GM12878 (cell line): ENCODE data around the gene KRTAP5-6. TPM values are rescaled to one million over a fixed set of nuclear protein-coding genes. Genes with fewer than 3 reads are reported as not detected.

Experiments
- ATAC-seq: fragments of 200-7000 bp; cut with Tn5 transposase; 3 replicates; pipeline ENCODE4 v1.9.1; 2020; ENCODE audit warnings: mild to moderate bottlenecking, moderate library complexity
- BruUV-seq: library from RNA; stranded (reverse); fragments of 400-500 nt; replicated peaks from 2 replicates; lab custom pipeline; 2021; lab: Mats Ljungman, UMichigan
- CTCF ChIA-PET: fragments of 300-600 bp; sonication (Branson Sonifier 250); formaldehyde crosslinking; extraction: SDS; loops from one replicate; lab custom pipeline; 2021; ENCODE audit warnings: inconsistent platforms; lab: Yijun Ruan, JAX
- POLR2A ChIA-PET: fragments of 350-600 bp; formaldehyde crosslinking; extraction: SDS; loops from one replicate; lab custom pipeline; 2021; ENCODE audit warnings: inconsistent platforms; lab: Charles Lee
- RAD21 ChIA-PET: fragments of 300-600 bp; sonication (Branson Sonifier 250); formaldehyde crosslinking; loops from one replicate; lab custom pipeline; 2023; ENCODE audit warnings: antibody characterized with exemption; ENCODE audit not compliant: unreplicated experiment; lab: Charles Lee
- SMC1A ChIA-PET: fragments of 300-600 bp; sonication (Branson Sonifier 250); formaldehyde crosslinking; loops from one replicate; lab custom pipeline; 2023; ENCODE audit not compliant: unreplicated experiment, uncharacterized antibody; lab: Charles Lee
- DNase-seq: peaks from one replicate; pipeline ENCODE4 v3.0.0-alpha.2; 2011; ENCODE audit warnings: low read depth, low spot score
- FAIRE-seq: peaks from 3 replicates; lab custom pipeline; 2011; peaks lifted over from hg19 to GRCh38; lab: Jason Lieb, UNC
- H2AFZ ChIP-seq: 2 replicates; pipeline ENCODE4 v1.6.0; 2011; ENCODE audit warnings: low read depth, low read length, control low read depth; ENCODE audit not compliant: control insufficient read depth
- H3K27ac ChIP-seq: 2 replicates; pipeline ENCODE4 v1.5.1; 2011; ENCODE audit warnings: control low read depth; ENCODE audit not compliant: control insufficient read depth, insufficient read depth
- H3K27me3 ChIP-seq, 2 experiments: replicated peaks in 1 of 2; 2 replicates each; pipeline versions ENCODE4 v1.6.0 to v1.6.1; 2011; ENCODE audit warnings: low read length in 1 of 2; ENCODE audit not compliant: control insufficient read depth in 2 of 2, insufficient read depth in 2 of 2
- H3K36me3 ChIP-seq, 2 experiments: 2 replicates each; pipeline ENCODE4 v1.5.1; 2011; ENCODE audit warnings: low read length in 1 of 2; ENCODE audit not compliant: control insufficient read depth in 2 of 2, insufficient read depth in 2 of 2
- H3K4me1 ChIP-seq: 2 replicates; pipeline ENCODE4 v1.6.1; 2011; ENCODE audit warnings: mild to moderate bottlenecking, low read length, moderate library complexity, mixed read lengths; ENCODE audit not compliant: control insufficient read depth, insufficient read depth
- H3K4me2 ChIP-seq: 2 replicates; pipeline ENCODE4 v1.6.0; 2011; ENCODE audit warnings: control low read depth; ENCODE audit not compliant: control insufficient read depth, insufficient read depth
- H3K4me3 ChIP-seq: fragments of 200-600 bp; sonication (generic); 2 replicates; pipeline ENCODE4 v1.5.1; 2016
- H3K79me2 ChIP-seq: 2 replicates; pipeline ENCODE4 v1.6.0; 2011; ENCODE audit warnings: low read length; ENCODE audit not compliant: control insufficient read depth, insufficient read depth
- H3K9ac ChIP-seq: 2 replicates; pipeline ENCODE4 v1.8.0; 2011; ENCODE audit warnings: low read length, control low read depth, mixed read lengths; ENCODE audit not compliant: control insufficient read depth, insufficient read depth
- H3K9me3 ChIP-seq: replicated peaks from 3 replicates; pipeline ENCODE4 v1.5.1; 2011; ENCODE audit warnings: mild to moderate bottlenecking, low read length; ENCODE audit not compliant: control insufficient read depth, insufficient read depth
- H4K20me1 ChIP-seq: 2 replicates; pipeline ENCODE4 v1.6.0; 2011; ENCODE audit not compliant: control insufficient read depth, insufficient read depth
- BHLHE40 ChIP-seq, 2 experiments: fragments of 450-650 bp in 1 of 2; IDR thresholded peaks; 2 replicates each; pipeline ENCODE4 v1.6.1; 2011 to 2017; ENCODE audit warnings: low read depth in 2 of 2, borderline replicate concordance in 1 of 2, improper control_type of control experiment in 1 of 2, low read length in 1 of 2, mild to moderate bottlenecking in 1 of 2
- DPF2 ChIP-seq: fragments of 450-650 bp; IDR thresholded peaks from 2 replicates; pipeline ENCODE4 v1.6.1; 2017; ENCODE audit warnings: mild to moderate bottlenecking
- JUNB ChIP-seq: IDR thresholded peaks from 2 replicates; pipeline ENCODE4 v1.6.1; 2016; ENCODE audit warnings: antibody characterized with exemption, mild to moderate bottlenecking
- MAX ChIP-seq: IDR thresholded peaks from 2 replicates; pipeline ENCODE4 v1.6.1; 2012; ENCODE audit warnings: low read depth, low read length, improper control_type of control experiment
- POLR2AphosphoS2 ChIP-seq: IDR thresholded peaks from 2 replicates; pipeline ENCODE4 v1.6.1; 2011; ENCODE audit warnings: low read depth, mild to moderate bottlenecking, low read length, improper control_type of control experiment, moderate library complexity
- RFX5 ChIP-seq: IDR thresholded peaks from 2 replicates; pipeline ENCODE4 v1.6.1; 2011; ENCODE audit warnings: low read depth, low read length, improper control_type of control experiment
- SPI1 ChIP-seq: IDR thresholded peaks from 2 replicates; pipeline ENCODE4 v1.6.1; 2011; ENCODE audit warnings: low read depth, mild to moderate bottlenecking, low read length, moderate library complexity, borderline replicate concordance; ENCODE audit not compliant: insufficient read depth
- TCF12 ChIP-seq: IDR thresholded peaks from 2 replicates; pipeline ENCODE4 v1.6.1; 2011; ENCODE audit warnings: low read depth, mild to moderate bottlenecking, low read length
- WGBS: methylation state at CpG from one replicate; pipeline ENCODE4 v1.1.6; 2016; ENCODE audit warnings: low lambda C conversion rate; ENCODE audit not compliant: insufficient replicate concordance, insufficient coverage; ENCODE audit errors: missing lambda C conversion rate; 5-methylcytosine and 5-hydroxymethylcytosine counted together
- in situ Hi-C: fragments of 300-500 bp; cut with MboI; formaldehyde crosslinking; loops from 9 replicates; pipeline ENCODE4 v1.14.3; 2018; ENCODE audit warnings: mixed read lengths
- intact Hi-C: fragments of 100-400 bp; cut with micrococcal nuclease; formaldehyde crosslinking; loops from one replicate; pipeline ENCODE4 v1.14.2; 2022; ENCODE audit not compliant: unreplicated experiment
- polyA plus RNA-seq, 11 experiments: library from polyadenylated mRNA; depleted of rRNA in 4 of 11; unstranded in 6 of 11; stranded (reverse) in 5 of 11; fragments of >200 nt; fragmentation: Nextera tagmentation in 4 of 11; fragmentation: Illumina TruSeq in 1 of 11; extraction: Ambion mirVana in 4 of 11; extraction: Trizol in 1 of 11; gene quantifications; 1 replicate in 1 of 11; 2 replicates in 10 of 11; pipeline versions ENCODE4 v1.2.1 to v1.2.3, GENCODE V29; 2011 to 2016; ENCODE audit warnings: inconsistent platforms in 2 of 11, missing spikeins in 2 of 11, low read depth in 1 of 11
- total RNA-seq, 4 experiments: library from RNA; depleted of rRNA in 3 of 4; stranded (reverse); fragments of >200 nt in 3 of 4; fragmentation: Illumina TruSeq in 1 of 4; extraction: Trizol in 1 of 4; gene quantifications; 2 replicates each; pipeline versions ENCODE4 v1.2.1 to v1.2.3, GENCODE V29; 2013 to 2021
- TF ChIP-seq, protein P1 (sequence below): fragments of 450-650 bp; IDR thresholded peaks from 2 replicates; pipeline ENCODE4 v1.6.1; 2016; ENCODE audit warnings: mild to moderate bottlenecking

Gene KRTAP5-6
- total and polyA plus RNA-seq, 10 of the 15 experiments (the other 5 are each of a cell fraction or from before 2014, with no cell fraction given), result not detected

DNA sequence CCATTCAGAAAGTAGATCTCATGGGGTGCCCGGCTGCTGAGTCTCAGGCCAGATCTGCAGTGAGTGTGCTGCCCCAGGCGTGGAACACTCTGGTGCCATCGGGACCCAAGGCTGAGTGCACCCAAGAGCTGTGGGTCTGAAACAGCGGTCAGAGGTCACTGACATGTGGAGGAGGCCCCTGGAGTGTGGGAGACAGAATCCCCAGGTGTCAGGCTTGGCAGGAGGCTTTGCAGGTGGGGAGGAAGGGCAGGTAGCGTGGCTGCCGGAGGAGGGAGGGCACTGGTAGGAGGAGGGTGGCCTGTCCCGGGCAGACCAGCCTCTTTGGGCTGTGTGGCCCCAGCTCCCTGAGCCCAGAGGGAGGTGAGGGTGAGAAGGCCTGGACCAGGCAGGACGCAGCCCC is 31.7 kb upstream of the KRTAP5-6 start:
- ChIA-PET CTCF (no interaction called here), RAD21 (no interaction called here)
- BruUV-seq, result no TSS peak
- Histone ChIP-seq H3K9me3 (no peaks in the 10 kb centered on the region), H3K4me2 (no peak overlapping the region), H3K27ac (no peak overlapping the region), H3K27me3 (no peaks in the 10 kb centered on the region; a peak in 1 of 4 replicates), H2AFZ (no peak overlapping the region), H3K79me2 (no peaks in the 10 kb centered on the region), H3K4me3 (no peak overlapping the region), H4K20me1 (no peaks in the 10 kb centered on the region), H3K36me3 (no peaks in the 10 kb centered on the region), H3K9ac (no peak overlapping the region)
- no peak for FAIRE-seq
- intact Hi-C loops, result no loop called here
- no peak for ATAC-seq
- DNase-seq, result no peak
- TF ChIP-seq JUNB, result no peak
- TF ChIP-seq DPF2, result no peak
- TF ChIP-seq, protein P1, sequence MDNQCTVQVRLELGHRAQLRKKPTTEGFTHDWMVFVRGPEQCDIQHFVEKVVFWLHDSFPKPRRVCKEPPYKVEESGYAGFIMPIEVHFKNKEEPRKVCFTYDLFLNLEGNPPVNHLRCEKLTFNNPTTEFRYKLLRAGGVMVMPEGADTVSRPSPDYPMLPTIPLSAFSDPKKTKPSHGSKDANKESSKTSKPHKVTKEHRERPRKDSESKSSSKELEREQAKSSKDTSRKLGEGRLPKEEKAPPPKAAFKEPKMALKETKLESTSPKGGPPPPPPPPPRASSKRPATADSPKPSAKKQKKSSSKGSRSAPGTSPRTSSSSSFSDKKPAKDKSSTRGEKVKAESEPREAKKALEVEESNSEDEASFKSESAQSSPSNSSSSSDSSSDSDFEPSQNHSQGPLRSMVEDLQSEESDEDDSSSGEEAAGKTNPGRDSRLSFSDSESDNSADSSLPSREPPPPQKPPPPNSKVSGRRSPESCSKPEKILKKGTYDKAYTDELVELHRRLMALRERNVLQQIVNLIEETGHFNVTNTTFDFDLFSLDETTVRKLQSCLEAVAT, result no peak
- TF ChIP-seq BHLHE40 (IDR thresholded peaks at IDR 0.05; ENCODE audit: borderline replicate concordance in 1 of 2, low read depth in 2 of 2, low read length in 1 of 2), result no peak
- TF ChIP-seq TCF12, result no peak
- no peak for TF ChIP-seq MAX
- TF ChIP-seq POLR2AphosphoS2, result no peak
- TF ChIP-seq RFX5, result no peak
- no peak for TF ChIP-seq SPI1
- TF ChIP-seq, all 136 proteins: peak for 0
- ChIA-PET POLR2A (no interaction called here), SMC1A (no interaction called here)
- 13% methylated on average over 4 of the region's 8 CpGs for WGBS
- no peaks in the 10 kb centered on the region for H3K4me1 ChIP-seq
- in situ Hi-C loops, result no loop called here
